Karpas-422 (cell line): ENCODE measurements around the gene CC2D1A. TPM values are rescaled to one million over a fixed set of nuclear protein-coding genes. Genes with fewer than 3 reads are reported as not detected.

Source experiments
- DNase-seq: peaks from one replicate; pipeline ENCODE4 v3.0.0-alpha.2; 2015
- H2AFZ ChIP-seq: fragments of 200-600 bp; sonication (generic); 2 replicates; pipeline ENCODE4 v1.6.1; 2014; ENCODE audit warnings: antibody characterized with exemption, low read length, mixed read lengths
- H3K27ac ChIP-seq: fragments of 200-600 bp; sonication (generic); 2 replicates; pipeline ENCODE4 v1.5.1; 2014; ENCODE audit warnings: mild to moderate bottlenecking, low read length, moderate library complexity
- H3K27me3 ChIP-seq: fragments of 200-600 bp; sonication (generic); 2 replicates; pipeline ENCODE4 v1.6.1; 2014; ENCODE audit warnings: low read length, mixed read lengths
- H3K36me3 ChIP-seq: fragments of 200-600 bp; sonication (generic); 2 replicates; pipeline ENCODE4 v1.6.1; 2014; ENCODE audit warnings: low read length, mixed read lengths; ENCODE audit not compliant: insufficient read depth
- H3K4me1 ChIP-seq: fragments of 200-600 bp; sonication (generic); 2 replicates; pipeline ENCODE4 v1.6.1; 2014; ENCODE audit warnings: mild to moderate bottlenecking, low read length, mixed read lengths
- H3K4me2 ChIP-seq: fragments of 200-600 bp; sonication (generic); 2 replicates; pipeline ENCODE4 v1.6.1; 2014; ENCODE audit warnings: low read length, low read depth, mild to moderate bottlenecking; ENCODE audit not compliant: poor library complexity, severe bottlenecking
- H3K4me3 ChIP-seq: fragments of 200-600 bp; sonication (generic); 2 replicates; pipeline ENCODE4 v1.5.1; 2014; ENCODE audit warnings: mild to moderate bottlenecking, antibody characterized with exemption, low read length, mixed read lengths
- H3K79me2 ChIP-seq: fragments of 200-600 bp; sonication (generic); 2 replicates; pipeline ENCODE4 v1.6.1; 2014; ENCODE audit warnings: mild to moderate bottlenecking, low read length, mixed read lengths
- H3K9ac ChIP-seq: fragments of 200-600 bp; sonication (generic); 2 replicates; pipeline ENCODE4 v1.6.0; 2014; ENCODE audit warnings: low read length
- H3K9me2 ChIP-seq: fragments of 200-600 bp; sonication (generic), shearing (Covaris generic); replicated peaks from 2 replicates; pipeline ENCODE4 v1.6.0; 2014; ENCODE audit warnings: mild to moderate bottlenecking, low read length, moderate library complexity; ENCODE audit not compliant: insufficient read depth
- H3K9me3 ChIP-seq: fragments of 300-700, 200-600 bp; sonication (generic); 2 replicates; pipeline ENCODE4 v1.6.1; 2014; ENCODE audit warnings: low read length, mixed read lengths
- H4K20me1 ChIP-seq: fragments of 200-600 bp; sonication (generic); 2 replicates; pipeline ENCODE4 v1.6.1; 2014; ENCODE audit warnings: mild to moderate bottlenecking, antibody characterized with exemption, low read length, low read depth; ENCODE audit not compliant: insufficient read depth
- total RNA-seq: library from RNA; depleted of rRNA; stranded (reverse); fragments of >200 nt; shearing (Covaris generic); gene quantifications from 2 replicates; pipeline ENCODE4 v1.2.3, GENCODE V29; 2014; ENCODE audit warnings: low replicate concordance

The CC2D1A gene
- total RNA-seq, 1 experiment from 2014 or later = 9.9 TPM

GRCh38 chr19:13930402-13930801, 24.4 kb downstream of the CC2D1A start:
- Histone ChIP-seq H3K9ac (no peak overlapping the region), H3K4me2 (no peak overlapping the region), H3K9me2 (no peaks in the 10 kb centered on the region), H3K79me2 (no peaks in the 10 kb centered on the region), H3K4me3 (no peak overlapping the region), H3K9me3 (no peaks in the 10 kb centered on the region), H3K4me1 (no peaks in the 10 kb centered on the region), H2AFZ (no peak overlapping the region), H3K27me3 (no peaks in the 10 kb centered on the region), H4K20me1 (no peaks in the 10 kb centered on the region), H3K36me3 (no peaks in the 10 kb centered on the region), H3K27ac (no peak overlapping the region)
- DNase-seq = no peak

DNA sequence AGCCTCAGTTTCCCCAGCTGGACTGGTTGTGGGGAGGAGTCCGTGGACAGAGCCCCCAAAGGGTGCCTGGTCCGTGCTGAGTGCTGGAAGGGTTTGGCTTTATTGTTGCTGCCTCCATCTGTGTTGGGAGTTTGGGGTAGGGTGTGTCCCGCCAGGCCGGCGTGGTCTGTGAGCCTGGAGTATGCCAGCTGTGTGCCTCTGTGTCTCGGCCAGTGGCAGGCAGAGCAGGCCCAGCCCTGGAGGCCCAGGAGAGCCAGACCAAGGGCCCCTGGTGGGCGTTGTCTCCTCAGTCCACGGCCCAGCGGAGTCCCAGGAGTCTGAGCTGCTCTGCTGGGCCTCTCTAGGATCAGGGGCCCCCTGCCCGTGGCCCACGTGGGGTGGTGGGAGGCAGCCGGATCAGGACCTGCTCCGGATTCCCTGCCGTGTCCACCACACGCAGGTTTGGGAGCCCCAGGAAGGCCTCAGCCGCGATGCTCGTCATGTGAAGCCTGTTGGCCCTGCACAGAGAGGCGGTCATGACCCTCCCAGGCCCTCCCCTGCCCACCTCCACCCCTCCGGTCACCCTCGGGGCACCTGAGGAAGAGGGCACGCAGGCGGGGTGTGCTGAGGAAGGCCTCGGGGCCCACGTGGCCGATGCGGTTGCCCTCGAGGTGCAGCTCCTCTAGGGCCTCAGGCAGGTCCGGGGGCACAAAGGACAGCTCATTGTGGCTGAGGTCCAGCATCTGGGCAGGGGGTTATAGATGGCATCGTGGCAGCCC, 25.6 kb downstream of the CC2D1A start:
- no peak overlapping the region for H3K4me2 ChIP-seq
- H3K36me3 ChIP-seq = no peaks in the 10 kb centered on the region
- no peaks in the 10 kb centered on the region for H4K20me1 ChIP-seq
- H3K4me3 ChIP-seq = no peak overlapping the region
- H3K9me2 ChIP-seq = no peaks in the 10 kb centered on the region
- no peak overlapping the region for H3K27ac ChIP-seq
- H3K27me3 ChIP-seq = no peaks in the 10 kb centered on the region
- H3K4me1 ChIP-seq = no peaks in the 10 kb centered on the region
- DNase-seq = no peak
- no peak overlapping the region for H2AFZ ChIP-seq
- H3K9me3 ChIP-seq = no peaks in the 10 kb centered on the region
- H3K9ac ChIP-seq = no peak overlapping the region
- H3K79me2 ChIP-seq = no peaks in the 10 kb centered on the region

GRCh38 chr19:13932149-13932637, 26.2 kb downstream of the CC2D1A start:
- Histone ChIP-seq H3K79me2 (no peaks in the 10 kb centered on the region), H2AFZ (no peak overlapping the region), H3K36me3 (no peaks in the 10 kb centered on the region), H3K9ac (no peak overlapping the region), H3K27ac (no peak overlapping the region), H3K4me2 (no peak overlapping the region), H3K4me3 (no peak overlapping the region), H3K9me3 (no peaks in the 10 kb centered on the region), H4K20me1 (no peaks in the 10 kb centered on the region), H3K9me2 (no peaks in the 10 kb centered on the region), H3K4me1 (no peaks in the 10 kb centered on the region), H3K27me3 (no peaks in the 10 kb centered on the region)
- no peak for DNase-seq

- H2AFZ ChIP-seq = no peak overlapping the region
- H3K9ac ChIP-seq = no peak overlapping the region
- H3K36me3 ChIP-seq = no peaks in the 10 kb centered on the region
- no peak overlapping the region for H3K4me3 ChIP-seq
- no peaks in the 10 kb centered on the region for H4K20me1 ChIP-seq
- no peaks in the 10 kb centered on the region for H3K79me2 ChIP-seq
- DNase-seq = no peak
- no peaks in the 10 kb centered on the region for H3K27me3 ChIP-seq
- H3K4me1 ChIP-seq = no peaks in the 10 kb centered on the region
- H3K9me3 ChIP-seq = no peaks in the 10 kb centered on the region
- no peak overlapping the region for H3K4me2 ChIP-seq
- H3K27ac ChIP-seq = no peak overlapping the region
- H3K9me2 ChIP-seq = no peaks in the 10 kb centered on the region
Measured at GRCh38 chr19:13932911-13933393, 27.0 kb downstream of the CC2D1A start.

GRCh38 chr19:13934785-13935109, 28.7 kb downstream of the CC2D1A start:
- H2AFZ ChIP-seq = no peak overlapping the region
- no peak for DNase-seq

GRCh38 chr19:13935765-13936510, 29.9 kb downstream of the CC2D1A start:
- Histone ChIP-seq H3K27ac (no peak overlapping the region), H2AFZ (no peak overlapping the region), H3K27me3 (no peaks in the 10 kb centered on the region), H4K20me1 (no peaks in the 10 kb centered on the region), H3K36me3 (no peaks in the 10 kb centered on the region), H3K4me3 (no peak overlapping the region), H3K9ac (no peak overlapping the region), H3K4me1 (no peaks in the 10 kb centered on the region), H3K9me2 (no peaks in the 10 kb centered on the region), H3K4me2 (no peak overlapping the region), H3K9me3 (no peaks in the 10 kb centered on the region), H3K79me2 (no peaks in the 10 kb centered on the region)
- no peak for DNase-seq

More at GRCh38 chr19:13934785-13935109, 28.7 kb downstream of the CC2D1A start:
- H3K4me3 ChIP-seq = no peak overlapping the region
- H4K20me1 ChIP-seq = no peaks in the 10 kb centered on the region
- H3K9me3 ChIP-seq = no peaks in the 10 kb centered on the region
- H3K9me2 ChIP-seq = no peaks in the 10 kb centered on the region
- no peaks in the 10 kb centered on the region for H3K27me3 ChIP-seq
- H3K36me3 ChIP-seq = no peaks in the 10 kb centered on the region
- no peaks in the 10 kb centered on the region for H3K79me2 ChIP-seq
- no peak overlapping the region for H3K9ac ChIP-seq
- H3K4me1 ChIP-seq = no peaks in the 10 kb centered on the region
- H3K4me2 ChIP-seq = no peak overlapping the region
- no peak overlapping the region for H3K27ac ChIP-seq

GRCh38 chr19:13937479-13938300, 31.7 kb downstream of the CC2D1A start:
- H3K9me3 ChIP-seq = no peaks in the 10 kb centered on the region
- no peak for DNase-seq
- no peaks in the 10 kb centered on the region for H3K79me2 ChIP-seq
- no peak overlapping the region for H3K4me2 ChIP-seq
- no peaks in the 10 kb centered on the region for H4K20me1 ChIP-seq
- no peak overlapping the region for H3K4me3 ChIP-seq
- H3K27ac ChIP-seq = no peak overlapping the region
- no peaks in the 10 kb centered on the region for H3K36me3 ChIP-seq
- no peaks in the 10 kb centered on the region for H3K4me1 ChIP-seq
- H3K27me3 ChIP-seq = no peaks in the 10 kb centered on the region
- no peak overlapping the region for H2AFZ ChIP-seq
- no peaks in the 10 kb centered on the region for H3K9me2 ChIP-seq
- H3K9ac ChIP-seq = no peak overlapping the region
